GM18867 (cell line): ENCODE measurements around the gene S1PR2.

Experiments used
- ATAC-seq: cut with Tn5 transposase; IDR thresholded peaks from one replicate; pipeline ENCODE4 v1.9.1; 2021; ENCODE audit warnings: mild to moderate bottlenecking, moderate library complexity; ENCODE audit not compliant: unreplicated experiment

The S1PR2 gene, protein sequence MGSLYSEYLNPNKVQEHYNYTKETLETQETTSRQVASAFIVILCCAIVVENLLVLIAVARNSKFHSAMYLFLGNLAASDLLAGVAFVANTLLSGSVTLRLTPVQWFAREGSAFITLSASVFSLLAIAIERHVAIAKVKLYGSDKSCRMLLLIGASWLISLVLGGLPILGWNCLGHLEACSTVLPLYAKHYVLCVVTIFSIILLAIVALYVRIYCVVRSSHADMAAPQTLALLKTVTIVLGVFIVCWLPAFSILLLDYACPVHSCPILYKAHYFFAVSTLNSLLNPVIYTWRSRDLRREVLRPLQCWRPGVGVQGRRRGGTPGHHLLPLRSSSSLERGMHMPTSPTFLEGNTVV

DNA sequence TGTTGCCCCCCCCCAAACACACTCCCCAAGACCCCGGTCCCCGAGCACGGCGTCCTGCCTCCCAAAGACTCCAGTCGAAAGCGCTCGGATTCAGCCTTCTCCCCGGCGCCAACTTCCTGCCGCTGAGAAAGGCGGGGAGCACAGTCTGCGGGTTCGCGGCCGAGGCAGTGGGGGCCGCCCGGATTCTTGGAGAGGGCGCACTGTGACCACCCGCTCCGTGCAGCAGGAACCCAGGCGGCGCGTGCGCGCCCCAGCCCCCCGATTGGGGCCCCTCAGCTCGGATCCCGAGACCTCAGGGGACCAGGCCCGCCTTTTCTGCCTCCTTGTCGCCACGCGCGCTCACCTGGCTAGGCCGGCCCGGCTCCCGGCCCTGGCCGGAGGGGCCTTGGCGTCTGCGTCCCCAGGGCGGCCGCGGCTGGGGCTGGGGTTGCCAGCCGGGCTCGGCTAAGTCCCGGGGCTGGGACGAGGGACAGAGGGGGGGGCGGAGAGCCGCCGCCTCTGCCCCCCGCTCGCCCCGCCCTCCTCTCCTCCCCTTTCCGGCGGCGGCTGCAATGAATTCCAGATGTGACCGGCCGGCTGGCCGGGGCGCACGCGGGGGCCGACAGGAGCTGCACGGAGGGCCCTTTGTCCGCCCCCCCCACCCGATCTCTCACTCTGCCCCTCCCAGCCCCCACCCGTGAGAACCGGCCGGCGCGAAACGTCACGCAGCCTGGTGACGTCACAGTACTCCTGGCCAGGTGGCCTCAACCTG, at the start of gene S1PR2:
TSS of gene S1PR2 (minus strand) at position 471 of the 751 bp plus-strand sequence. CDS start 6,426 bp downstream, outside the sequence.
- ATAC-seq = peak; percentile 48

DNA sequence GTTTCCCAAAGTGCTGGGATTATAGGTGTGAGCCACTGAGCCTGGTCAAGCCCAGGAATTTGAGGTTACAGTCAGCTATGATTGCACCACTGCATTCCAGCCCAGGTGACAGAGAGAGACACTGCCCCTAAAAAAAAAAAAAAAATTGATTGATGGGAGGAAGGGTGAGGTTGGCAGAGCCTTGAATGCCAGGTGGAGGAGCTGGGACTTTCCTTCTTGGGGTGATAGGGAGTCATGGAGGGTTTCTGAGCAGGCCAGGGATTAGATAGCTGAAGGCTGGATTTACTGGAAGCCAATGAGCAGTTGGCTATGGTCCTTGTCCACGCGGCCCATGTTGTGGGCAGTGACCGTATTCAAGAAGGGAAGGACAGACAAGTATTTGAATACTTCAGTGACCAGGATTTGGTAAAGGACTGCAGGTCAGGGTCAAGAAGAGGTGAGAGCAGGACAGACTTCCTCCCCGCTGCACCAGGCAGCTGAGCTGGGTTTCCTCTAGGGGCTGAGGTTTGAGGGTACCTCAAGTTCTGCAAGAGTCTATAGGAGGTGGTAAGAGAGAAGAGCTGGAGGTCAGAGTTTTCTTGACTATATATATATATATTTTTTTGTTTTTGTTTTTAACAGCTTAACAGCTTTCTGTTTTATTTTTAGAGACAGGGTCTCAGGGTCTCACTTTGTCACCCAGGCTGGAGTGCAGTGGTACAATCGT, 48.8 kb upstream of the S1PR2 start:
- no peak for ATAC-seq

DNA sequence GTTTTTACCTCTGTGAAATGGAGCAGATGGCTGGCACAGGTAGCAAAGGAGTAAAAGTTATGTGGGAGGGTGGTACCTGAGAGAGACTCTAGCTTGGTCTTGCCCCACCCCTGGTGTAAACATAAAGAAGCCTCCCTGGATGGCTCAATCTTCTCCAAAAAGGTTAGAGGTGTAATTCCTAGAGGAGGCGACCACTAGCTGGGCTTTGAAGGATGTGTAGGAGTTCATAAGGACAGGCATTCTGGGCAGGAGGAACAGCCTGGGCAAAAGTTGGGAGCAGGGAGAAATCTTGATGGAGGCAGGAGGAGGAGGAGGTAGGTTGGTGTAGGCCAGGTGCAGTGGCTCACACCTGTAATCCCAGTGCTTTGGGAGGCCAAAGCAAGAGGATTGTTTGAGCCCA, 47.8 kb upstream of the S1PR2 start:
- no peak for ATAC-seq

DNA sequence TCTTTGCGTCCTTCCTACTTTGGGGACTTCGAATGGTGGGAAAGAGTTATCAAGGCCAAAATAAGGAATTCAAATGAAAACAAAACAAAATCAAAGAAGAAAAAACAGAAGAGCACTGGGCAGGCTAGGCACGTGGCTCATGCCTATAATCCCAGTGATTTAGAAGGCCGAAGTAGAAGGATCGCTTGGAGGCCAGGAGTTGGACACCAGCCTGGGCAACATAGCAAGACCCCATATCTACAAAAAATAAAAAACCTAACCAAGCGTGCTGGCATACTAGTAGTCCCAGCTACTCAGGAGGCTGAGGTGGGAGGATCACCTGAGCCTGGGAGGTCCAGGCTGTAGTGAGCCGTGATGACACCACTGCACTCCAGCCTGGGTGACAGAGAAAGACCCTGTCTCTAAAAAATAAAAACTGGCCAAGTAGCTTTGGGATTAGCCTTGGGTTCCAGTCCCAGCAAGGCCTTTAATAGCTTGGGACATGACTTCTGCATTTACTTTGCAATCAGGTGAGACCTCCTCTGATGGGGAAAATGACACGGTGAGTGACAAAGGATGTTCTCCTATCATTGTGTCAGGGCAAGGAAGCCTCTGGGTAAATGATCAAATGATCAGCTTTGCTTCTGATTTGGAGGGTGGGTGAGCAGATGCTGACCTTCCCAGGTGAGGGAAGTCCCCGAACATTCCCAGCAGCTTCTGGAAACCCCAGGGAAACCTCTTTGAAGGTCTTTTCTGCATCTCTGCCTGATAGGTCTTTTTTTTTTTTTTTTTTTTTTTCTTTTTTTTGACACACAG, 46.9 kb upstream of the S1PR2 start:
- ATAC-seq = no peak

DNA sequence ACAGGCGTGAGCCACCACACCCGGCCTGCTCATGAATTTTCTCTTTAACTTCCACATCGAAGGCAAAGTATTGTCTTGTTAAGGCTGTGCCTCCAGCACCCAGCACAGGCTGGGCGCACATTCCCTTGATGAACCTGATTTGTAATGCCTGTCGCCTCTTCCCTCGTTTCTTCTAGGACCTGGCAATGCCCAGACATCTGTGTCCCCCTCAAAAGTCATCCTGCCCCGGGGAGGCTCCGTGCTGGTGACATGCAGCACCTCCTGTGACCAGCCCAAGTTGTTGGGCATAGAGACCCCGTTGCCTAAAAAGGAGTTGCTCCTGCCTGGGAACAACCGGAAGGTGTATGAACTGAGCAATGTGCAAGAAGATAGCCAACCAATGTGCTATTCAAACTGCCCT, 43.5 kb upstream of the S1PR2 start:
- no peak for ATAC-seq

DNA sequence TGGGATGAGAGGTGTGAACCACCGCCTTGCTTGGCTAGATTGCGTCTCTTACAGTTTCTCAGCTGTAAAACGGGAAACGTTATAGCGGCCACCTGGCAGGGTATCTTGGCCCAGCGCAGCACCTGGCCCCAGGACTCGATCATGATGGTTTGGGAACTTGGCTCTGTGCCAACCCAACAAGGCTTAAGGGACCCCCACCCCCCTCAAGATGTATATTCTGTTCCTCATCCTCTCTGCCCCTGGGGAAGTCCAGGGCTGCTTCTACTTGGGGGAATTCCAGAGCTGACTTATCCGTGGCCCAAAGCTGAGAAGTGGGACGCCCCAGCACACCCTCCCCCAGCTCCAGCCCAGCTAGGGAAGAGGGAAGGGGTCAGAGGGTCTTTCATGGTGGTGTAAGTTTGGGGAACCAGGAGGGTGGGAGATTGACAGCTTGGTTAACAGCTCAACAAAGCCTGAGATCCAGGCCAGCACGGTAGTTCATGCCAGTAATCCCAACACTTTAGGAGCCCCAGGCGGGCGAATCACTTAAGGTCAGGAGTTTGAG, 40.5 kb upstream of the S1PR2 start:
- peak; percentile 21 for ATAC-seq

DNA sequence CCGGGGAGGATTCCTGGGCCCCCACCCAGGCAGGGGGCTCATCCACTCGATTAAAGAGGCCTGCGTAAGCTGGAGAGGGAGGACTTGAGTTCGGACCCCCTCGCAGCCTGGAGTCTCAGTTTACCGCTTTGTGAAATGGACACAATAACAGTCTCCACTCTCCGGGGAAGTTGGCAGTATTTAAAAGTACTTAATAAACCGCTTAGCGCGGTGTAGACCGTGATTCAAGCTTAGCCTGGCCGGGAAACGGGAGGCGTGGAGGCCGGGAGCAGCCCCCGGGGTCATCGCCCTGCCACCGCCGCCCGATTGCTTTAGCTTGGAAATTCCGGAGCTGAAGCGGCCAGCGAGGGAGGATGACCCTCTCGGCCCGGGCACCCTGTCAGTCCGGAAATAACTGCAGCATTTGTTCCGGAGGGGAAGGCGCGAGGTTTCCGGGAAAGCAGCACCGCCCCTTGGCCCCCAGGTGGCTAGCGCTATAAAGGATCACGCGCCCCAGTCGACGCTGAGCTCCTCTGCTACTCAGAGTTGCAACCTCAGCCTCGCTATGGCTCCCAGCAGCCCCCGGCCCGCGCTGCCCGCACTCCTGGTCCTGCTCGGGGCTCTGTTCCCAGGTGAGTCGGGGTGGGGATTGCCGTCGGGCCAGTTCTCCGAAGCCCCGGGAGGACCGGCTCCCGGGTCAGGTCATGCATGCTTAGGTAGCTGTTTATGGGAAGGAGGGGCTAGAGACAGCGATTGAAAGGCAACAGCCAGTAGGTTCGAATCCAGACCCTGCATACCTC, 39.7 kb upstream of the S1PR2 start, which contains the start of gene ICAM1:
TSS of gene ICAM1 (plus strand) at position 505 of the 779 bp plus-strand sequence. CDS start at position 545, 40 bp downstream.
- ATAC-seq = peak; percentile 51

DNA sequence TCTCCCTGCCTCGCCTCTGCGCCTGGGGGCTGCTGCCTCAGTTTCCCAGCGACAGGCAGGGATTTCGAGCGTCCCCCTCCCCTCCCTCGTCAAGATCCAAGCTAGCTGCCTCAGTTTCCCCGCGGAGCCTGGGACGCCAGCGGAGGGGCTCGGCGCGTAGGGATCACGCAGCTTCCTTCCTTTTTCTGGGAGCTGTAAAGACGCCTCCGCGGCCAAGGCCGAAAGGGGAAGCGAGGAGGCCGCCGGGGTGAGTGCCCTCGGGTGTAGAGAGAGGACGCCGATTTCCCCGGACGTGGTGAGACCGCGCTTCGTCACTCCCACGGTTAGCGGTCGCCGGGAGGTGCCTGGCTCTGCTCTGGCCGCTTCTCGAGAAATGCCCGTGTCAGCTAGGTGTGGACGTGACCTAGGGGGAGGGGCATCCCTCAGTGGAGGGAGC, 39.1 kb upstream of the S1PR2 start:
- peak; percentile 52 for ATAC-seq

DNA sequence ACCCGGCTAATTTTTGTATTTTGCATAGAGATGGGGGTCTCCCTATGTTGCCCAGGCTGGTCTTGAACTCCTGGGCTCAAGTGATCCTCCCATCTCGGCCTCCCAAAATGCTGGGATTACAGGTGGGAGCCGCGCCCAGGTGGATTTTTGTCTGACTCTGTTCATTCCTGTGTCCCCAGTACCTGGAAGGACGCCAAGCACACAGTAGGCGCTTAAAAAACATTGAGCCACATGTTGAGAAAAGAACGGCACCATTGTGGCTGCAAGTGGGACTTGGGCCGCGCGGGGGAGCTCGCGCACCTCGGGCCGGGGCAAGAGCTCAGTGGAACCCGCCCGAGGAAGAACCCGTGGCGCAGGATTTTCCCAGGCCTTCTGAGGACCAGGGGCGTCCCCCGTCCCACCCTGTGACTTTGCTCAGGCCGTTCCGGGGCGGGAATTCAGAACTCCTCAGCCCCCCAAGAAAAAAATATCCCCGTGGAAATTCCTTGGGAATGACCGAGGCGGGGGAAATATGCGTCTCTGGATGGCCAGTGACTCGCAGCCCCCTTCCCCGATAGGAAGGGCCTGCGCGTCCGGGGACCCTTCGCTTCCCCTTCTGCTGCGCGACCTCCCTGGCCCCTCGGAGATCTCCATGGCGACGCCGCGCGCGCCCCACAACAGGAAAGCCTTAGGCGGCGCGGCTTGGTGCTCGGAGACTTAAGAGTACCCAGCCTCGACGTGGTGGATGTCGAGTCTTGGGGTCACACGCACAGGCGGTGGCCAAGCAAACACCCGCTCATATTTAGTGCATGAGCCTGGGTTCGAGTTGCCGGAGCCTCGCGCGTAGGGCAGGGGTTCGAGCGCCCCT, 38.4 kb upstream of the S1PR2 start:
- peak; percentile 37 for ATAC-seq

DNA sequence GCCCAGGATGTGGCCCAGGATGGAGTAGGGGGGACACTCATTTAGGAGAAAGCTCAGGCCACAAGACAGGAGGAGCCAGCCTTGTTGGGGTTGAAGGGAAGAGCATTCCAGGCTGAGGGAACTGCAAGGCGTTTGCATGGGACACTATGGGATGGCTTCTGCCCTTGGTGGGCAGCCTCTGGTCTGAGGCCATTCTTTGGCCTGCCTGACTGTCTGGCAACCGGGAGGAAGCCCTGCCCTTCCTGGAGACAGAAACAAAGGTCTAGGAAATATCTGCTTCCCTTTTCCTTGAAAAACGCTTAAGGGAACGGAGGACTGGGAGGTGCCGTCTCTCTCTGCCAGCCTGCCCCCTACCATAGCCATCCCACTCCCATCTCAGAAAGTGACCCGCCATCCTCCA, 36.9 kb upstream of the S1PR2 start:
- ATAC-seq = no peak

DNA sequence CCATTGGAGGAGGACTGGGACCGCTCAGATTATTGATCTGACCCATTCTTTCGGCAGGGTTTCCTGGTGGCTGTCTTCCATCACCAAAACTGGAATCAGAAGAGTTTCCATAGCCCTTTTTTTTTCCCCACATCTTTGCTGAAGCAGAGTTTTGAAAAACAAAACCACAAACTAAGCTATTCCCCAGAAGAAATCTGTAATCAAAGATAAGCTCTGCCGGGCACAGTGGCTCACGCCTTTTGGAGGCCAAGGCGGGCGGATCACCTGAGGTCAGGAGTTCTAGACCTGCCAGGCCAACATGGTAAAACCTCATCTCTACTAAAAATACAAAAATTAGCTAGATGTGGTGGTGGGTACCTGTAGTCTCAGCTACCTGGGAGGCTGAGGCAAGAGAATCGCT, 35.6 kb upstream of the S1PR2 start:
- ATAC-seq = no peak

DNA sequence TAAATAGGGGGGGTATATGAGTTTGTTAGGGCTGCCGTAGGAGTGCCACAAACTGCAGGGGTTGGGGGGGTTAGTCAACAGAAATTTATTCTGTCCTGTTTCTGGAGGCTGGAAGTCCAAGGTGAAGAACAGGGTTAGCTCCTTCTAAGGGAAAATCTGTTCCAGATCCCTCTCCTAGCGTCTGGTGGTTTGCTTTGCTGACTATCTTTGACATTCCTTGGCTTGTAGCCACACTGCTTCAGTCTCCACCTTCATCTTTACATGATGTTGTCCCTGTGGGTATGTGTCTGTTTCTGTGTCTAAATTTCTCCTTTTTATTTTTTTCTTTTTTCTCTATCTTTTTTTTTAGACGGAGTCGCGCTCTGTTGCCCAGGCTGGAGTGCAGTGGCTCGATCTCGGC, 31.6 kb upstream of the S1PR2 start:
- ATAC-seq = no peak

DNA sequence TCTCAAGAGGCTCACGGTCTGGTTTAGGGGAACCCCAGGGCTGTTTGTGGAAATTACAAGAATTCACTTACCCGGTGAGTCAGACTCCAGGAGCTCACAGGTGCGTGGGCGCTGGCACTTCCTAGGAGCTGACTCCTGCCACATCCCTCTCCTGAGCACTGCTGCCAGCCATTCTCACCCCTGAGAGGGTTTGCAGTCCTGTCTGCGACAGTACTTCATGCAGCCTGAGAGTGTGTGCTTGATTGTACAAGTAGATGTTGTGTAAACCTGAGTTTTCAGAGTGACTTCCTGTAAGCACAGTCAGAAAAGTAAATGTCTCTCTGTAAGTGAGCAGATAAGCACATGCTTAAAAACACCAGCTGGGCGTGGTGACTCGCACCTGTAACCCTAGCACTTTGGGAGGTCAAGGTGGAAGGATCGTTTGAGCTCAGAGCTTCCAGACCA, 29.0 kb upstream of the S1PR2 start:
- ATAC-seq = no peak

DNA sequence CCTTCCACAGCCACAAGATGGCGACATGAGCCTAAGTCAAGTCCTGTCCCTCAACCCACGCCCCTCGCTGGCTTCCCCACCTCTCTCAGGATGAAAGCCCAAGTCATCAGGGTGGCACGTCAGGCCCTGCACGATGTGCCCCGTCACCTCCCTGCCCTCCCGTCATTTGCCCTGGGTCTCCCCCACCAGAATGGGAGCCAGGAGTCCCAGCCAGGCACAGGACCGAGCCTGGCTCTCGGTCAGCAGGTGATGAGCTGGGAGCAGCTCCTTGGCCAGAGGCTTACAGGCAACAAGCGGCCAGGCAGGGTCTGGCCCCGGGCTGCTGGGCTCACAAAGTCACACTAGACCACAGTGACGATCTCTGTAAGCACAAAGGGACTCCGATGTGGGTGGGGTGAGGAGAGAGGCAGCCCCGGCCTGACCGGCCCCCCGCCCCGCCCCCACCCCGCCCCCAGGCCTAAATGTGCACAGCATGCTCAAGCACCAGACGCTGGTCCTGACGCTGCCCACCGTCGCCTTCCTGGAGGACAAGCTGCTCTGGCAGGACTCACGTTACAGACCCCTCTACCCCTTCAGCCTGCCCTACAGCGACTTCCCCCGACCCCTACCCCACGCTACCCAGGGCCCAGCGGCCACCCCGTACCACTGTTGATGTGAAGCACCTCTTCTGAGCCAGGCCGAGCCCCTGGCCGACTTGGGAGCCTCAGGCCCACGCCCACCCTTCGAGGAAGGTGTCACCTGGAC, 28.2 kb upstream of the S1PR2 start:
- ATAC-seq = no peak

DNA sequence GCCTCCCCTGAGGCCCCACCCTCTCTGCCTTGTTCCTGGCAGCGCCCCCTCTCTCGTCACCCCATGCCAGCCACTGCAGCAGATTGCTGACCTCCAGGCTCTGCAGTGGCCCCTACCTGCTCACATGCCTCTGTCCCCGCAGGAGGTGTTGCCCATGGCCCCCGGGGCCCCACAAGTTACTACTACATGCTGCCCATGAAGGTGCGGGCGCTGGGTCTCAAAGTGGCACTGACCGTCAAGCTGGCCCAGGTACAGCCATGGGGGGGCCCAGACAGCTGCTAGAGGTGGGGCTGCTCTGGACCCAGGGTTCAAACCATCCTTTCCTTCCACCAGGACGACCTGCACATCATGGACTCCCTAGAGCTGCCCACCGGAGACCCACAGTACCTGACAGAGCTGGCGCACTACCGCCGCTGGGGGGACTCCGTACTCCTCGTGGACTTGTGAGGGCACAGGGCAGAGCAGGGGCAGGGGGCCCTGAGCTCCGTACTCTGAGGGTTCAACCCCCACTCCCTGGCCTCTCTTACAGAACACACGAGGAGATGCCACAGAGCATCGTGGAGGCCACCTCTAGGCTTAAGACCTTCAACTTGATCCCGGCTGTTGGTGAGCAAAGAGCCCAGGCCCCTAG, 27.1 kb upstream of the S1PR2 start:
- ATAC-seq = no peak

DNA sequence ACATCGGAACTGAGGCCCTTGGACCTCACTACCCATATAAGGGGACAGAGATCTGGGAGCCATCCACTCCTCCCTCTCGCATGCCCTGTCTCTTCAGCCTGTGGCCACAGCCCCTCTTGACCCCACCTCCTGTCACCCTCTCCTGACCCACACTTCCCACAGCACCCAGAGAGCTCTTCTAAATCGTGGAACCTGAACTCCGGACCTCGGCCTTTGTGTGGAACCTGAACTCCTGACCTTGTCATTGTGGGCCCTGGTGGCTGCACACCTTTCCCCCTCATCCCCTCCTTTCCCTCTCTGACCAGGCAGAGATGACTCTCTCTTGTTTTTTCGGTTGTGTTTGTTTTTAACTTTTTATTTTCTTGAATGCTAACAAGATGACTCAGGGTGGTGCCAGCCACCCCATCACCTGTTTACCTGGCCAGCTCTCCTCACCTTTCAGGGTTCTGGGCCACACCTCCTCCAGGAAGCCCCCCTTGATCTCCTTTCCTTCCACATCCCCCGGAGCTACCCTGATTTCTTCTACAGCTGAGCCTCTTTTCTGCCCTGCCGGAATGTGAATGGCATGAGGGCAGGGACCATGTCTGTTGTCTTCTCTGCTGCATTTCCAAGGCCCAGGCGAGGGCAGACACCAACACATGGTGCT, 26.0 kb upstream of the S1PR2 start:
- no peak for ATAC-seq

DNA sequence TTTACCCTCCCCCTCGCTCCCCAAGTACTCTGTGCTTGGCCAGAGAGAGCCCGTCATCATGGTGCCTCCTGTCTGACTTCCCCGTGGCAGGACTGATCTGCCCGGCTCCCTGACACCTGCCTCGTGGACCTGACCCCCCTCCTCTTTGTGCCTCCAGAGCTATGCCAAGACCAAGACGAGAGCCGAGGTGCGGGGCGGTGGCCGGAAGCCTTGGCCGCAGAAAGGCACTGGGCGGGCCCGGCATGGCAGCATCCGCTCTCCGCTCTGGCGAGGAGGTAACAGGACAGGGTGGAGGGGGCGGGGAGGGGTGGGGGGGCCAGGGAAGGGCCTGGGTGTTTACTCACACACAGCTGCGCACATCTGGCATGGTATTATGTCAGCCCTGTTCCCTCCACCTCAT, 25.4 kb upstream of the S1PR2 start:
- ATAC-seq = no peak
